NCI-H187 treated with DMSO at 0.1 percent for 48 hours (cell line): ENCODE data around the gene NFIA.

ENCODE experiments used
- DNase-seq: peaks from one replicate; lab custom pipeline; 2025; lab: John Stamatoyannopoulos, UW

Gene NFIA

GRCh38 chr1:61215676-61216289 lies 133.4 kb downstream of the NFIA start:
- no peak for DNase-seq

- DNase-seq, result no peak
Observed at GRCh38 chr1:61220536-61220935, 138.2 kb downstream of the NFIA start.

GRCh38 chr1:61221642-61222041 lies 139.3 kb downstream of the NFIA start:
- DNase-seq, result no peak

GRCh38 chr1:61222240-61222639 lies 139.9 kb downstream of the NFIA start:
- DNase-seq, result no peak

DNA sequence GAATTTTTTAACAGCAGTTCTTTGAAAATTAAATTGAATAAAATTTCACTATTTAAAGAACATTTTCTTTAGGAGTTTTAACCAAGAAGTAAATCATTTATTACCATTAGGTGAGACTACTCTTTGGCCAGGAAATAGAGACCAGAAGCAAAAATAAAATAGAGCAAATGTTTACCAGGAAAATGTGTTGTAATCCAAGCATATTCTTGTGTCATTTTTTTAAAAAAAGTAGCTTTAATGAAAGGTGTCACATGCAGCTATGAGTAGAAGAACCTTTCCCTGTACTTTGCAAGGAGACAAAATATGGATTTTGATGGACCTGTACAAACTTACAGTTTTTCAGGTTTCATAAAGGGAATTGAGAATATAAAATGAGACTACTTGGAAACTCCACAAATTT lies 140.8 kb downstream of the NFIA start:
- DNase-seq, result no peak

- DNase-seq, result no peak
Observed at GRCh38 chr1:61224609-61225008, 142.2 kb downstream of the NFIA start.

- no peak for DNase-seq
Observed at GRCh38 chr1:61225478-61225877, 143.1 kb downstream of the NFIA start.

DNA sequence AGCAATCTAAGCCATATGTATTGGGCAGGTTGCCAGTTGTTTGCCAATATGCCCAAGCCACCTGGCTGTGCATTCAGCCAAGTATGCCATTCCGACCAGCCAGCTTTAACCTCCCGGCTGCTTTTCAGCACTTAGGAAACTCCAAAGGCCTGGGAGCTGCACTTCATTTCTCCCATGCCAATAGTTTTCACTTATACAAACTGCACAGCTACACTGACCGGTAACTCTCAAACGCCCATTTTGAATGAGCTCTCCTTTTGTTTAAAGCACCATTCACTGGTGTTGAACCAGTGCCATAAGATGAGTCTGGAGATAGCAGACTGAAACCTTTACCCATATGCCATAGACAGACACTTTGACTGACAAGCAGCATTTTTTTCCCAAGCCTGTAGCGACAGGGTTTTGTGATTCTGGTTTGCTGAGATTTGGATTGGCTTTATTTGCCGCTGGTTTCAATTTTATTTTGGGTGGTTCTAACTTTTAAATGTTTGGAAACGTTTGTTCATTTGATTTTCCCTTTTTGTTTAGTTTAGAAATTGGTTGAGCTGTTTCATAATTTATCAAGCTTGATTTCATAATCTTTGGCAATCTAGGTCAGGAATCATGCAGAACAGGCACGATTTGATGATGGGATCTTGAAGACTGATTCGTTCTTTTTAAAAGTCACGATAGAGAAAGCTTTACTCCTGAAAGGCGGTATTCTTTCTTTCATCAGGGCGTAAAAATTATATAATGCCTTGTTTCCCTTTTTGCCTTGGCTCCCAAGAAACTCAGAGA lies 144.6 kb downstream of the NFIA start:
- DNase-seq, result peak; percentile 58

DNA sequence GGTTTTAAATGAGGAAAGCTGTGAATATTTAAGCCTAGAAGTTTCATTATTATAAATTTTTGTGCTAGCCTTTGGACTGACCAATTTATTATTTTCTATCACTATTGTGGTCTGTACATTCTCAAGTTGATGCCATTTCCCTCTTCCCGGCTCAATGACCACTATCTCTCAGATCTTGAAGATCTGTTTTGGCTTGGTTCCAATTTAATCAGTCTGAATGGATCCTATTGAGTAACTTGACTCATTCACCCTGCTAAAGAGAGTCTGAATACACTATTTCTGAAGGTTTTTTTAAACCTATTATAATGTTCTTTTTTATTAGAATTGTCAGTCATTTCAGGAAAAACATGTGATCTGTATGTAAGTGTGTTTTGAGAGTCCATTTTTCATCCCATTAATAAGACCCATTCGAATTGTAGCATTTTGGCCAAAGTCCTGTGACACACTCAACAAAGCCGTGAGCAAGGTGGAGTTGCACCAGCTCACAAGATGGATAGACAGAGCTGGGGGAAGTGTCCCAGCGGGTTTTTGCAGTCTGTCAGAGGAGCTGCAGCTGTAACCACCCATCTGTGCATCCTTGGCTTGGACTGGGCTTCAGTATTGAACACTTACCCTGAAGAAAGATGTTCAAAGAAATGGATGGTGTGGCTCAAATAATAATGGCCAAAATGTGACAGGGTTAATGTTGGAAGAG lies 145.6 kb downstream of the NFIA start:
- DNase-seq, result no peak

DNA sequence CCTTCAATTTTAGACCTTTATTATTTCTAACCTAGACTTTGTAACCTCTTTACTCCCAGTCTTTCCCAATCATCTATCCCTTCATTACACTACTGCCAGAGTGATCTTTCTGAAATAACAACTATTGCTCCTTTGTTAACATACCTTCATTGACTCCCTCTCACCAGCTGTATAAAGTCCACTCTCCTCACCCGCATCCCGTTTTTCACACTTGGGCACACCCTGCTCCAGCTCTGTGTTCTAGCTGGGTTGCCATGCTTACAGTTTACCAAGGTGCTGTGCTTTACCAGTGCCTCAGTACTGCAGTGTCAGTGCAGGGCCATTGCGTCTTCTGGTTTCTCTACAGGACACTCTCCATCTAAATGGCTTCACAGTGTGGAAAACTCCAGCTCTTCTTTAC lies 148.2 kb downstream of the NFIA start:
- no peak for DNase-seq

DNA sequence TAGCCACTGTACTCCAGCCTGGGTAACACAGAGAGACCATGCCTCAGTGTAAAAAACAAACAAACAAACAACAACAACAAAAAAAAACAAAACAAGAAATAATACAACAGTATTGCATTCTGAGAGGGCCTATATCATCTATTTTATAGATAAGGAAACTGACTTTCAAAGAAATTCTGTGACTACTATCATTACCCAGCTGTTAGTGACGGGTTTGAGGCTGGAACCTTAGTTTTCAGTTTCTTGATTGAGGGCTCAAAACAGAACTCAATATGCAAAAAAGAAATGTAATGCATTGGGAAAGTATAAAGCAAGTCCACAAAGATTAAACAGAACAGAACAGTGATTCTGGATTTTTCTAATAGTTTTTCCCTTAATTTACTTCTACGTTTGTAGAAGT lies 149.4 kb downstream of the NFIA start:
- DNase-seq, result no peak

DNA sequence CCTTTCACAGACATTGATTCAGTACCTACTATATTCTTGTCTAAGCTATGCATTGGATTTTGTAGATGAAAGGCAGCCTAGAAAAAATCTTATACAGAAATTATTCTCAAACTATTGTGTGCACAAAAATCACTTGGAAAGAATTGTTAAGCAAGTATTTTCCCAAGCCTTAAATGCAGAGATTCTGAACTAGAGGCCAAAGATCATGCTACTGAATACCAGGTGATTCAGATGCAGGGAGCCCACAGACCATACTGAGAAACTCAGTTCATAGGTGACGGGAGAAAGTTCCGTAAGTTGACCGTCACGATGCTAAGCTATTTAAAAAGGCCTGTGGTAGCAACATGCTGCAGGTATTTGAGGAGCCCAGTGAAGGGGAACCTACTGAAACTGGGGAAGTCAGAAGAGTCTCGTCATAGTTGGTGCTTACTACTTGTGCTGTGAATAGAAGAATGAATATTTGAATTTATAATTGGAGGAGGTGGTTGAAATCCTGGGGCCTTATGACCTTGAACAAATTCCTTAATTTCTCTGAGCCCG lies 150.8 kb downstream of the NFIA start:
- no peak for DNase-seq

- no peak for DNase-seq
Observed at GRCh38 chr1:61234587-61234919, 152.2 kb downstream of the NFIA start.

GRCh38 chr1:61237147-61237546 lies 154.8 kb downstream of the NFIA start:
- no peak for DNase-seq

- no peak for DNase-seq
Observed at GRCh38 chr1:61237659-61238358, 155.4 kb downstream of the NFIA start.

- no peak for DNase-seq
Observed at GRCh38 chr1:61238359-61238665, 156.0 kb downstream of the NFIA start.

DNA sequence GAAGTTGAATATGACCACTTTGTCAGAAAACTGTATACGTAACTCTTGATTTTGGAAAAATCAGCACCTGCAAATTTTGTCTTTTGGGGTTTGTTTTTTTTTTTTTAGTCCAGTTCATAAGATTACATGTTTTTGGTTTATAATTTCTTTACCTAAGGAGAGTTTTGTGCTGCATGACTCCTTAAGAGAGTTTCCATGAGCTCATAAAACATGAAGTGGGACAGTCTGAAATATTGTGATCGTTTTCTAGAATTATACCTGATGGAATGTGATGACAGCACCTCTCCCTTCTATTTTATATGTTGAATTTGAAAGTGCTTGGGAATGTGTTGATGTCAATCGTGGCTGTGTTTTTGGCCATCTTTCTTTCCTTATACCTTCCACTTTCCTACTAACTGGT lies 158.5 kb downstream of the NFIA start:
- no peak for DNase-seq

GRCh38 chr1:61241411-61241838 lies 159.1 kb downstream of the NFIA start:
- no peak for DNase-seq

GRCh38 chr1:61241973-61242381 lies 159.6 kb downstream of the NFIA start:
- no peak for DNase-seq

GRCh38 chr1:61244114-61244513 lies 161.8 kb downstream of the NFIA start:
- no peak for DNase-seq

DNA sequence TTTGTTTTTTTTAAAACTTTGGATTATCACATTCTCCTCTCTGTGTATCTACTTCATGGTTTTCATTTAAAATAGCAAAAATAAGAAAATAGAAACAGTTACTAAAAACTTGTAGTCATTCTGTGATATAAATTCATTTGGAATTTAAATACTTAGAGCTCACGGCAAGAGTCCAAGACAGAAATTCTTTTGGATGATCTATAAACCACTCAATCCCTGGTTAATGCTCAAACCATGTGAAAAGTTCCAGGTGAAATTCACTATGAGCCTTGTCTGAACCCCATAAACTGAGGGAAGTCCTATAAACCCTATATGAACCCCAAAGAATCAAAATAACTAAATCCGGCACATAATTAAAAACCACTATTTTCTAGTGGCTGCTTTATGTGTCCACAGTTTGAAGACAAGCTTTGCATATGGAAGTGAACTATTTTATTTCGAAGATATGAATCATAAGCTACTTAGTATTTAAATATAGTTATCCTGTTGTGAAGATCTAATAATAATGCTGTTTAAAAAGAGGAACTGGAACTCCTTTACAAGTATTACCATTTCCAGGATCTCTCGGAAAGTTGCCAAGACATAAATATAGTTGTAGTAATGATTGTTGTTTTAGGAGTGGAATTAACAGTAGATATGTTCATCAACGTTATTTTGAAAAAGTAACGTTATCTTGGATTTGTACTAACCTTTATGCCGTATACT lies 163.5 kb downstream of the NFIA start:
- DNase-seq, result no peak
